Heart left ventricle (tissue), 16 donors: ENCODE measurements around the gene PDE7B. TPM values are rescaled to one million over a fixed set of nuclear protein-coding genes. Genes with fewer than 3 reads are reported as not detected.

Source experiments
- ATAC-seq, 4 donors: fragments of 200-7000 bp; cut with Tn5 transposase; one replicate each; pipeline ENCODE4 v1.9.1; 2020 to 2022; ENCODE audit warnings: moderate library complexity in 4 of 4, mild to moderate bottlenecking in 3 of 4, moderate number of reproducible peaks in 1 of 4
- DNase-seq, 5 donors: peaks; one replicate each; pipeline ENCODE4 v3.0.0-alpha.2; 2020
- H3K27ac ChIP-seq, 12 donors: fragments of 200-600 bp; sonication (generic) in 4 of 12; one replicate each; pipeline versions ENCODE4 v1.5.0 to v1.8.0; 2016 to 2022; ENCODE audit warnings: mild to moderate bottlenecking in 2 of 12
- H3K27me3 ChIP-seq, 9 donors: fragments of 200-600 bp; sonication (generic) in 2 of 9; one replicate each; pipeline versions ENCODE4 v1.5.1 to v1.8.0; 2016 to 2022; ENCODE audit warnings: mild to moderate bottlenecking in 3 of 9
- H3K36me3 ChIP-seq, 9 donors: fragments of 200-600 bp; sonication (generic) in 2 of 9; one replicate each; pipeline versions ENCODE4 v1.5.0 to v1.8.0; 2018 to 2022; ENCODE audit warnings: mild to moderate bottlenecking in 2 of 9
- H3K4me1 ChIP-seq, 12 donors: fragments of 200-600 bp; sonication (generic) in 4 of 12; one replicate each; pipeline versions ENCODE4 v1.5.0 to v1.8.0; 2016 to 2022; ENCODE audit warnings: mild to moderate bottlenecking in 3 of 12
- H3K4me3 ChIP-seq, 12 donors: fragments of 200-600 bp; sonication (generic) in 4 of 12; one replicate each; pipeline versions ENCODE4 v1.5.0 to v1.8.0; 2017 to 2022; ENCODE audit warnings: mild to moderate bottlenecking in 9 of 12, moderate library complexity in 4 of 12
- H3K9me3 ChIP-seq, 12 donors: fragments of 200-600 bp; sonication (generic) in 4 of 12; one replicate each; pipeline versions ENCODE4 v1.5.0 to v1.8.0; 2016 to 2022; ENCODE audit warnings: mild to moderate bottlenecking in 1 of 12
- POLR2A ChIP-seq, 2 donors: fragments of 450-650 bp; IDR thresholded peaks; one replicate each; pipeline ENCODE4 v1.6.1; 2017; ENCODE audit warnings: antibody characterized with exemption in 2 of 2, mild to moderate bottlenecking in 2 of 2, moderate library complexity in 2 of 2
- WGBS, 4 donors: extraction: QIAGEN DNeasy Blood & Tissue Kit in 2 of 4; methylation state at CpG; one replicate each; pipeline versions ENCODE4 v1.1.5 to v1.1.7; 2013 to 2018; 5-methylcytosine and 5-hydroxymethylcytosine counted together
- intact Hi-C, 10 donors: fragments of 100-400 bp; cut with DNase I; formaldehyde crosslinking; loops; one replicate each; pipeline versions ENCODE4 v1.11.1 to v1.14.2; 2022
- polyA plus RNA-seq, 2 donors: library from polyadenylated mRNA; stranded (reverse); fragments of 200-250 nt; gene quantifications; one replicate each; pipeline ENCODE4 v1.2.3, GENCODE V29; 2013
- total RNA-seq, 9 donors: library from RNA; depleted of rRNA in 2 of 9; stranded (reverse); fragments of >200 nt in 2 of 9; fragmentation: NEBNext Ultra II Directional in 3 of 9; extraction: Animal tissue kit (Norgen Biotek cat#: 25700) in 3 of 9; gene quantifications; one replicate each; pipeline versions ENCODE4 v1.1.0 to v1.2.4, GENCODE V29; 2016 to 2023
- TF ChIP-seq, protein P1 (sequence below), 12 donors: fragments of 200-600 bp; sonication (generic) in 4 of 12; IDR thresholded peaks; one replicate each; pipeline versions ENCODE4 v1.5.0 to v1.8.0; 2018 to 2022; ENCODE audit warnings: antibody characterized with exemption in 12 of 12, mild to moderate bottlenecking in 5 of 12
- donor health status: ischemic (EF 13 %, LVEDD 7.1; RV severe dilation, severe dysfunction).
- donor health status: healthy with polysubstance abuse.
- donor health status: DM: no; HTN: yes; CAD: no.
- donor health status: DM: no; HTN: no; CAD: no.
- donor health status: ischemic (EF 25% LVEDD 6.9; RV normal size, moderate dysfunction).
- donor health status: ischemic (EF 25% LVEDD 5.7; RV mildly dilated, moderate dysfunction).
- donor health status: healthy.
- donor health status: DM: yes; HTN: yes; CAD: no.
- donor health status: ischemic (EF 35%, LVEDD 5.7; RV mildly dilated, moderate dysfunction).
- donor health status: nonischemic (EF 11% LVEDD 7.7; RV severe dilation, severe dysfunction).
- donor health status: DM: yes; HTN: yes; CAD: no.
- donor health status: PGD.
- donor health status: ischemic (EF 29% LVEDD 5.4; RV normal size, mild dysfunction).
- donor health status: nonischemic (EF 23%, LVEDD 6.1; RV moderate dilation, normal function).

Gene PDE7B
- total and polyA plus RNA-seq, 11 donors, result 4.4 to 29.1 (median 9.0) TPM

DNA sequence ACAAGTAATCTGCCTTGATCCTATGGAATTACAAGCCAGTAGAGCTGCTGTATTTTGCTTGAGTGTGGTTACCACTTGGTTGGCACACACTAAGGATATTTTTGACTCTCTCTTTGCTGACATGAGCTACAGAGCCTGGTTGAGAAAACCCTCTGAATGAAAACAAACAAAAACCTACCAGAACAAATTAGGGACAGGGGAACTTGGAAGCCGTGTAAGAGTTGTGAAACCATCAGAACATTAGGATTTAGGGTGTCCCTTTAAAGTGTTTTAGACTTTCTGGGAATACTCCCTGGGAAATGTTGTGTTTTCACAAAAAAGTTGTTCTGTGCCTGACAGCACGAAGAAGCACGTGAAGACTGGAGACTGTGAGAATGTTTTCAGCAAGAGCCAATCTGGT lies 20.5 kb upstream of the PDE7B start:
- no peaks in the 10 kb centered on the region for H3K36me3 ChIP-seq
- no peaks in the 10 kb centered on the region for H3K9me3 ChIP-seq
- TF ChIP-seq, protein P1, sequence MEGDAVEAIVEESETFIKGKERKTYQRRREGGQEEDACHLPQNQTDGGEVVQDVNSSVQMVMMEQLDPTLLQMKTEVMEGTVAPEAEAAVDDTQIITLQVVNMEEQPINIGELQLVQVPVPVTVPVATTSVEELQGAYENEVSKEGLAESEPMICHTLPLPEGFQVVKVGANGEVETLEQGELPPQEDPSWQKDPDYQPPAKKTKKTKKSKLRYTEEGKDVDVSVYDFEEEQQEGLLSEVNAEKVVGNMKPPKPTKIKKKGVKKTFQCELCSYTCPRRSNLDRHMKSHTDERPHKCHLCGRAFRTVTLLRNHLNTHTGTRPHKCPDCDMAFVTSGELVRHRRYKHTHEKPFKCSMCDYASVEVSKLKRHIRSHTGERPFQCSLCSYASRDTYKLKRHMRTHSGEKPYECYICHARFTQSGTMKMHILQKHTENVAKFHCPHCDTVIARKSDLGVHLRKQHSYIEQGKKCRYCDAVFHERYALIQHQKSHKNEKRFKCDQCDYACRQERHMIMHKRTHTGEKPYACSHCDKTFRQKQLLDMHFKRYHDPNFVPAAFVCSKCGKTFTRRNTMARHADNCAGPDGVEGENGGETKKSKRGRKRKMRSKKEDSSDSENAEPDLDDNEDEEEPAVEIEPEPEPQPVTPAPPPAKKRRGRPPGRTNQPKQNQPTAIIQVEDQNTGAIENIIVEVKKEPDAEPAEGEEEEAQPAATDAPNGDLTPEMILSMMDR (IDR thresholded peaks at IDR 0.05), result no peak
- TF ChIP-seq POLR2A (IDR thresholded peaks at IDR 0.05), result no peak
- no peak overlapping the region for H3K27ac ChIP-seq
- H3K4me1 ChIP-seq, result no peaks in the 10 kb centered on the region
- WGBS, 4 donors, result 87 to 91% (median 88%) methylated on average over 3 of the region's 3 CpGs
- no peak for DNase-seq
- H3K27me3 ChIP-seq, result peaks cover 0 to 5% (median 0%) of the 10 kb centered on the region in 9 donors
- intact Hi-C loops, result no loop called here
- ATAC-seq, result no peak
- H3K4me3 ChIP-seq, result no peak overlapping the region

GRCh38 chr6:135832166-135832565 lies 19.3 kb upstream of the PDE7B start:
- ATAC-seq, result no peak
- H3K9me3 ChIP-seq, result no peaks in the 10 kb centered on the region
- WGBS, 4 donors, result 92 to 98% (median 95%) methylated on average over 3 of the region's 3 CpGs

DNA sequence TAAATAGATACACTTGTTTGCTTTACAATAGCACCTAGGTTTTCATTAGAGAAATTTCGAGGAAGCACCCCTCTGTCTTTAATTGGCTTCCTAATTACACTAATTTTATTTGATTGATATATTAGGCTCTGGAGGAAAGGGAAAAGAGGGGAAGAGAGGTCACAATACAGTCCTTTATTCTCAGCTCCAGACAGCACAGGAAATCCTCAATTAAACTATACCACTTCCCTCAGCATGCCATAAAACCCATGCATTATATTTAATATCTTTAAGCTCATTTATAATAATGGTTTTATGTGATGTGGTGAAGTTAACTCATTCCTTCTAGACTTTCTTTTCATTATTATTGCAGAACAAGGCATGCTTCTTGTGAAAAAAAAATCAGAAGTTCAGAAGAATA lies 17.7 kb upstream of the PDE7B start:
- H3K4me3 ChIP-seq, result no peak overlapping the region
- no peaks in the 10 kb centered on the region for H3K36me3 ChIP-seq
- intact Hi-C loops, result no loop called here
- H3K9me3 ChIP-seq, result no peaks in the 10 kb centered on the region
- WGBS, 4 donors, result 54 to 74% (median 65%) methylated on average over 1 of the region's 1 CpG
- no peak for DNase-seq
- no peak for ATAC-seq
- H3K27me3 ChIP-seq, result peaks cover 0 to 5% (median 0%) of the 10 kb centered on the region in 9 donors
- H3K4me1 ChIP-seq, result no peaks in the 10 kb centered on the region
- H3K27ac ChIP-seq, result no peak overlapping the region
- TF ChIP-seq, protein P1 (IDR thresholded peaks at IDR 0.05), result no peak
- no peak for TF ChIP-seq POLR2A (IDR thresholded peaks at IDR 0.05)

More at GRCh38 chr6:135832166-135832565, 19.3 kb upstream of the PDE7B start:
- intact Hi-C loops, result no loop called here
- no peak for DNase-seq
- Histone ChIP-seq H3K4me1 (no peaks in the 10 kb centered on the region), H3K4me3 (no peak overlapping the region), H3K36me3 (no peaks in the 10 kb centered on the region), H3K27ac (no peak overlapping the region), H3K27me3 (peaks cover 0 to 5% (median 0%) of the 10 kb centered on the region in 9 donors)
- TF ChIP-seq, protein P1 (IDR thresholded peaks at IDR 0.05), result no peak
- TF ChIP-seq POLR2A (IDR thresholded peaks at IDR 0.05), result no peak

DNA sequence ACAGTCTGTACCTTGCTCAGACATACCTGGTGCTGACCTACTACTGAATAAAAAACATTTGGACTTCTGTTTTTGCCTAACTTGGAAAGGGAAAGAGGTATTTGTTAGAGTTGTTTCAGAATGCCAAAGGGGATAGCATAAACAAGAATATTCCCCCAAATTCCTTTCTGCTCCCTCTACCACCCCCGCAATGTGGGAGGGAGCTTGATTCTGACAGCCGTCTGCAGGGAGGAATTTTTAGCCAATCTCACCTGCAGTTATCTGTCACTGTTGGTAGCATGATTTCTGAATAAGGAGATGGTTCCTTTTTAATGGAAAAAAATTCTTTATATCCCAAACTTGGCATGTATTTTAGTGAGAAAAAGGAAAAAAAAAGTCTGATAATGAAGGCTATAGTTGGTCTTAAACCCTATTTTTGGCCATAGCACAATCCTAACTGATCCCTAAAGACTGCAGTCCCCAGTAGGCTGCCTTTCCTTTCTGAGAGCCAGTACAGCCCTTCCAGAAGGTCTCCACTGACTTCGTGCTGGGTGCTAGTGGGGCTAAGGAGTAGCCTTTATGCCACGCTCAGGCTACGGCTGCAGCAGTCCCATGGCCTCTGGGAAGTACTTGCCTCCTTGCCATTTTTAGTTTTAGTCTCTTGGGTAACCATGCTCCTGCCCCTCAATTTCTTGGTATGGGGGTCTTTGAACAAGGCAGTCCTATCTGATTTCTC lies 13.6 kb upstream of the PDE7B start:
- no peak overlapping the region for H3K4me3 ChIP-seq
- TF ChIP-seq, protein P1 (IDR thresholded peaks at IDR 0.05), result no peak
- no peak for TF ChIP-seq POLR2A (IDR thresholded peaks at IDR 0.05)
- H3K4me1 ChIP-seq, result no peaks in the 10 kb centered on the region
- intact Hi-C loops, result no loop called here
- peaks cover 0 to 5% (median 0%) of the 10 kb centered on the region in 9 donors for H3K27me3 ChIP-seq
- DNase-seq (no peak), ATAC-seq (no peak)
- WGBS, 4 donors, result 90 to 95% (median 90%) methylated on average over 5 of the region's 5 CpGs
- no peak overlapping the region for H3K27ac ChIP-seq
- peaks cover 0 to 5% (median 0%) of the 10 kb centered on the region in 12 donors for H3K9me3 ChIP-seq
- no peaks in the 10 kb centered on the region for H3K36me3 ChIP-seq
